GM21360 (cell line): Measurements from ENCODE around the gene NOL4L.
"Not testable (repeated sequence)": the region's sequence is repeated elsewhere in the genome, so short reads cannot be mapped to it uniquely, and the experiment has no call there.

ENCODE experiments used
- ATAC-seq: cut with Tn5 transposase; IDR thresholded peaks from one replicate; pipeline ENCODE4 v1.9.1; 2021; ENCODE audit warnings: mild to moderate bottlenecking, moderate library complexity; ENCODE audit not compliant: unreplicated experiment

NOL4L gene

GRCh38 chr20:32511358-32512046, 73.6 kb downstream of the NOL4L start:
- no peak for ATAC-seq

- no peak for ATAC-seq
Observed at GRCh38 chr20:32510601-32511357, 74.4 kb downstream of the NOL4L start.

- ATAC-seq, result no peak
Observed at GRCh38 chr20:32510120-32510600, 75.0 kb downstream of the NOL4L start.

- ATAC-seq, result no peak
Observed at GRCh38 chr20:32509639-32510066, 75.5 kb downstream of the NOL4L start.

- ATAC-seq, result no peak
Observed at GRCh38 chr20:32508775-32509119, 76.4 kb downstream of the NOL4L start.

- no peak for ATAC-seq
Observed at GRCh38 chr20:32507998-32508774, 76.9 kb downstream of the NOL4L start.

GRCh38 chr20:32506721-32507120, 78.4 kb downstream of the NOL4L start:
- no peak for ATAC-seq

GRCh38 chr20:32505723-32506473, 79.2 kb downstream of the NOL4L start:
- ATAC-seq, result no peak

- ATAC-seq, result no peak
Observed at GRCh38 chr20:32501709-32502108, 83.4 kb downstream of the NOL4L start.

GRCh38 chr20:32497589-32498224, 87.4 kb downstream of the NOL4L start:
- no peak for ATAC-seq

GRCh38 chr20:32496811-32497533, 88.2 kb downstream of the NOL4L start:
- no peak for ATAC-seq

GRCh38 chr20:32495949-32496348, 89.2 kb downstream of the NOL4L start:
- ATAC-seq, result no peak

- no peak for ATAC-seq
Observed at GRCh38 chr20:32495217-32495565, 89.9 kb downstream of the NOL4L start.

GRCh38 chr20:32494483-32495216, 90.5 kb downstream of the NOL4L start:
- no peak for ATAC-seq

GRCh38 chr20:32493356-32493755, 91.8 kb downstream of the NOL4L start:
- ATAC-seq, result no peak

- not testable (repeated sequence) for ATAC-seq
Observed at GRCh38 chr20:32491764-32492151, 93.4 kb downstream of the NOL4L start.

GRCh38 chr20:32490942-32491763, 94.0 kb downstream of the NOL4L start:
- ATAC-seq, result no peak
